ENCODE data around the gene ZNF724. TPM values are rescaled to one million over a fixed set of nuclear protein-coding genes. Genes with fewer than 3 reads are reported as not detected.
"Not testable (repeated sequence)": the region's sequence is repeated elsewhere in the genome, so short reads cannot be mapped to it uniquely, and the experiment has no call there.

ZNF724 gene
- 10 to 100 TPM; 13.0 to 17.0 TPM for total RNA-seq

GRCh38 chr19:23249911-23250649, at the start of gene ZNF724:
Gene ZNF724, minus strand, starts transcription at chr19:23250394. Its CDS starts 152 bp downstream, at chr19:23250242.
- H3K9me3 Mint-ChIP-seq = peaks cover 16% of the 10 kb centered on the region
- peak within 1 kb of the TSS; percentile 97 for H3K4me3 Mint-ChIP-seq
- H3K27me3 Mint-ChIP-seq = no peaks in the 10 kb centered on the region
- H3K4me1 Mint-ChIP-seq = peaks cover 15% of the 10 kb centered on the region
- H3K27ac Mint-ChIP-seq = peak within 1 kb of the TSS; percentile 98
- ChIA-PET POLR2A (interaction anchor here (0.7 to 1.8 kb wide), 3 partner anchors 24 to 783 kb away, joined by 3 to 8 read pairs (median 5); no protein-coding TSS in a partner anchor), CTCF (no interaction called here)
- DNase-seq = peak; percentile 95
- peaks cover 37% of the 10 kb centered on the region for H3K36me3 Mint-ChIP-seq (ENCODE audit: low read depth)

GRCh38 chr19:23294141-23294540, 43.9 kb upstream of the ZNF724 start:
- Mint-ChIP-seq H3K4me3 (no peak overlapping the region), H3K4me1 (no peaks in the 10 kb centered on the region), H3K27me3 (no peaks in the 10 kb centered on the region), H3K27ac (no peak overlapping the region), H3K36me3 (ENCODE audit: low read depth) (peaks cover 2% of the 10 kb centered on the region), H3K9me3 (peaks cover 19% of the 10 kb centered on the region)
- CTCF ChIA-PET = interaction anchor here (0.6 kb wide), 1 partner anchor 705 kb away, joined by 5 read pairs; no protein-coding TSS in a partner anchor
- DNase-seq = no peak
- POLR2A ChIA-PET = no interaction called here

- CTCF ChIA-PET; H3K36me3 Mint-ChIP-seq (ENCODE audit: low read depth); H3K4me1 Mint-ChIP-seq; DNase-seq; POLR2A ChIA-PET; H3K4me3 Mint-ChIP-seq; H3K27me3 Mint-ChIP-seq; H3K27ac Mint-ChIP-seq: not testable (repeated sequence)
- peaks cover 24% of the 10 kb centered on the region for H3K9me3 Mint-ChIP-seq
Observed at GRCh38 chr19:23289966-23290365, 39.8 kb upstream of the ZNF724 start.

GRCh38 chr19:23287620-23288019, 37.4 kb upstream of the ZNF724 start:
- no peaks in the 10 kb centered on the region for H3K27me3 Mint-ChIP-seq
- no peak overlapping the region for H3K27ac Mint-ChIP-seq
- no peaks in the 10 kb centered on the region for H3K4me1 Mint-ChIP-seq
- ChIA-PET POLR2A (no interaction called here), CTCF (no interaction called here)
- H3K4me3 Mint-ChIP-seq = no peak overlapping the region
- H3K9me3 Mint-ChIP-seq = peaks cover 22% of the 10 kb centered on the region
- H3K36me3 Mint-ChIP-seq (ENCODE audit: low read depth) = peaks cover 5% of the 10 kb centered on the region
- no peak for DNase-seq

- ChIA-PET CTCF (no interaction called here), POLR2A (no interaction called here)
- Mint-ChIP-seq H3K4me1 (peaks cover 3% of the 10 kb centered on the region), H3K27me3 (no peaks in the 10 kb centered on the region), H3K9me3 (peaks cover 28% of the 10 kb centered on the region), H3K4me3 (no peak overlapping the region), H3K27ac (no peak overlapping the region), H3K36me3 (ENCODE audit: low read depth) (peaks cover 5% of the 10 kb centered on the region)
- no peak for DNase-seq
Observed at GRCh38 chr19:23286477-23286876, 36.3 kb upstream of the ZNF724 start.

GRCh38 chr19:23285948-23286347, 35.8 kb upstream of the ZNF724 start:
- POLR2A ChIA-PET = no interaction called here
- Mint-ChIP-seq H3K27me3 (no peaks in the 10 kb centered on the region), H3K4me3 (no peak overlapping the region), H3K27ac (no peak overlapping the region), H3K36me3 (ENCODE audit: low read depth) (peaks cover 5% of the 10 kb centered on the region), H3K4me1 (peaks cover 3% of the 10 kb centered on the region), H3K9me3 (peaks cover 30% of the 10 kb centered on the region)
- DNase-seq = no peak
- CTCF ChIA-PET = interaction anchor here (0.6 kb wide), 1 partner anchor 110 kb away, joined by 4 read pairs; no protein-coding TSS in a partner anchor

- DNase-seq; POLR2A ChIA-PET; CTCF ChIA-PET; H3K36me3 Mint-ChIP-seq (ENCODE audit: low read depth); H3K27ac Mint-ChIP-seq; H3K4me1 Mint-ChIP-seq; H3K4me3 Mint-ChIP-seq; H3K27me3 Mint-ChIP-seq: not testable (repeated sequence)
- H3K9me3 Mint-ChIP-seq = peaks cover 30% of the 10 kb centered on the region
Observed at GRCh38 chr19:23285326-23285725, 35.1 kb upstream of the ZNF724 start.

- CTCF ChIA-PET = no interaction called here
- Mint-ChIP-seq H3K27me3 (no peaks in the 10 kb centered on the region), H3K36me3 (ENCODE audit: low read depth) (peaks cover 5% of the 10 kb centered on the region), H3K27ac (no peak overlapping the region), H3K9me3 (peaks cover 33% of the 10 kb centered on the region), H3K4me3 (no peak overlapping the region), H3K4me1 (peaks cover 3% of the 10 kb centered on the region)
- peak; percentile 55 for DNase-seq
- POLR2A ChIA-PET = no interaction called here
Observed at GRCh38 chr19:23283925-23284324, 33.7 kb upstream of the ZNF724 start.

- no peaks in the 10 kb centered on the region for H3K27me3 Mint-ChIP-seq
- H3K9me3 Mint-ChIP-seq = peaks cover 32% of the 10 kb centered on the region
- peaks cover 5% of the 10 kb centered on the region for H3K36me3 Mint-ChIP-seq (ENCODE audit: low read depth)
- no peak for DNase-seq
- POLR2A ChIA-PET = no interaction called here
- H3K27ac Mint-ChIP-seq = no peak overlapping the region
- H3K4me3 Mint-ChIP-seq = no peak overlapping the region
- CTCF ChIA-PET = no interaction called here
- H3K4me1 Mint-ChIP-seq = peaks cover 3% of the 10 kb centered on the region
Observed at GRCh38 chr19:23281663-23282276, 31.6 kb upstream of the ZNF724 start.

GRCh38 chr19:23278118-23278517, 27.9 kb upstream of the ZNF724 start:
- POLR2A ChIA-PET = interaction anchor here (0.6 kb wide), 1 partner anchor 29 kb away, joined by 5 read pairs; no protein-coding TSS in a partner anchor
- H3K27ac Mint-ChIP-seq; H3K27me3 Mint-ChIP-seq; CTCF ChIA-PET; DNase-seq; H3K36me3 Mint-ChIP-seq (ENCODE audit: low read depth); H3K4me1 Mint-ChIP-seq; H3K4me3 Mint-ChIP-seq: not testable (repeated sequence)
- peaks cover 26% of the 10 kb centered on the region for H3K9me3 Mint-ChIP-seq

GRCh38 chr19:23273590-23274412, 23.6 kb upstream of the ZNF724 start:
- Mint-ChIP-seq H3K4me3 (peak overlapping the region; percentile 89), H3K27ac (peak overlapping the region; percentile 93), H3K36me3 (ENCODE audit: low read depth) (peaks cover 37% of the 10 kb centered on the region), H3K4me1 (peaks cover 24% of the 10 kb centered on the region), H3K27me3 (no peaks in the 10 kb centered on the region), H3K9me3 (peaks cover 23% of the 10 kb centered on the region)
- ChIA-PET CTCF (interaction anchor here (0.9 kb wide), 1 partner anchor 121 kb away, joined by 3 read pairs; the partner anchor contains the start of gene ZNF91), POLR2A (interaction anchor here (0.6 to 1.2 kb wide), 2 partner anchors 24 to 524 kb away, joined by 3 to 8 read pairs; partner anchors contain the start of gene ZNF724)
- peak; percentile 94 for DNase-seq

GRCh38 chr19:23273022-23273589, 22.9 kb upstream of the ZNF724 start:
- ChIA-PET CTCF (interaction anchor here (0.9 kb wide), 1 partner anchor 122 kb away, joined by 3 read pairs; the partner anchor contains the start of gene ZNF91), POLR2A (interaction anchor here (0.7 to 1.2 kb wide), 2 partner anchors 23 to 120 kb away, joined by 3 to 8 read pairs; partner anchors contain the start of gene ZNF724)
- H3K36me3 Mint-ChIP-seq (ENCODE audit: low read depth) = peaks cover 41% of the 10 kb centered on the region
- H3K4me3 Mint-ChIP-seq = peak overlapping the region; percentile 89
- peak overlapping the region; percentile 93 for H3K27ac Mint-ChIP-seq
- peaks cover 23% of the 10 kb centered on the region for H3K9me3 Mint-ChIP-seq
- DNase-seq = peak; percentile 13
- no peaks in the 10 kb centered on the region for H3K27me3 Mint-ChIP-seq
- peaks cover 24% of the 10 kb centered on the region for H3K4me1 Mint-ChIP-seq

Measured in activated CD4-positive, alpha-beta T cell treated with anti-CD3 and anti-CD28 coated beads, Interleukin-2, amount 10 ng/mL, durations not matched to agents 7 days and 5 days (primary cell).